PC-9 (cell line): Measurements from ENCODE around the gene PRLR.

Experiments
- EZH2 ChIP-seq: fragments of 200-600 bp; sonication (generic); IDR thresholded peaks from 2 replicates; pipeline ENCODE4 v1.8.0; 2017; ENCODE audit warnings: antibody characterized with exemption, low read depth
- TF ChIP-seq, protein P1 (sequence below): fragments of 200-600 bp; sonication (generic); conservative IDR thresholded peaks from 2 replicates; pipeline ENCODE4 v1.6.1; 2017; ENCODE audit warnings: mixed run types, antibody characterized with exemption, mild to moderate bottlenecking, moderate library complexity

DNA sequence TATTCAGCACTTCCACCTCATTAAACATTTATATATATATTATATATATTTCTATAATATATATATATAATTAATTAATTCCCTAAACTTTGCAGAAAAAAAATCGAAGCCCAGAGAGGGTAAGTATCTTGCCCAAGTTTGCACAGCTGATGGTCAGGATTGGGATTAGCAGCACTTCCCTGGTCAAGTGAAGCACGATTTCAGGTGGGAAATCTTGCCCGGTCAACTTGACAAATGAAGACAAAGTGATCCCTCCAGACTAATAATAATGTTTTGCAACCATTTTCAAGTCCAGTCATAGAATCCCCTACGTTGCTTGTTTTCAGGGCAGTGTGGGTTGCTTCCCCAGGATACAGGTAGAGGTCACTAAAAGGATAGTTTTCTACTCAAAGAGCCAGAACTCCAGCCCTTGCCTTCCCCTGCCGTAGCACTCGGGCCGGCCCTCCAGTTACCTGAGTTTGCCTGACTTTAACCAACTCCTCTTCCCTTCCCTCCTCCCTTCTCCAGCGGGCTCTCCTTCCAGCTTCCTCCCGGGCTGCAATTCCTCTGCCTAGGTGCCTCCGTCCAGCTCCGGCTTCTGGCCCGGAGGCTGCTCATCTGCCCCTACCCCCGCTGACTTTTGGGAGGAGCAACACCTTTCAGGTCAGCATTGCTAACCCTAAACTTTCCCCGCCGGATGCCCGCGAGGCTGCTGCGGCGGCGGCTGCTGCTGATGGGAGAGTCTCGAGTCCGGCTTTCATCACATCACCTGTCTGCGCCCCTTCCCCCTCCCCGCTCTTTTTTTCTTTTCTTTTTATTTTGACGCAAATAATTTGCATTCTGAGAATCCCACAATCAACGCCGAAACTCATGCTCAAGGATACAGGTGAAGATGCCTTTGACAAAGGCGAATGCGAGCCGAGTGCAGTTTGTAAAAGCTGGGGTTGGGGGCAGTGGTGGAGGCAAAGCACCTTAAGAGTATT lies 930 bp downstream of the PRLR start:
- TF ChIP-seq EZH2 = no peak
- TF ChIP-seq, protein P1, sequence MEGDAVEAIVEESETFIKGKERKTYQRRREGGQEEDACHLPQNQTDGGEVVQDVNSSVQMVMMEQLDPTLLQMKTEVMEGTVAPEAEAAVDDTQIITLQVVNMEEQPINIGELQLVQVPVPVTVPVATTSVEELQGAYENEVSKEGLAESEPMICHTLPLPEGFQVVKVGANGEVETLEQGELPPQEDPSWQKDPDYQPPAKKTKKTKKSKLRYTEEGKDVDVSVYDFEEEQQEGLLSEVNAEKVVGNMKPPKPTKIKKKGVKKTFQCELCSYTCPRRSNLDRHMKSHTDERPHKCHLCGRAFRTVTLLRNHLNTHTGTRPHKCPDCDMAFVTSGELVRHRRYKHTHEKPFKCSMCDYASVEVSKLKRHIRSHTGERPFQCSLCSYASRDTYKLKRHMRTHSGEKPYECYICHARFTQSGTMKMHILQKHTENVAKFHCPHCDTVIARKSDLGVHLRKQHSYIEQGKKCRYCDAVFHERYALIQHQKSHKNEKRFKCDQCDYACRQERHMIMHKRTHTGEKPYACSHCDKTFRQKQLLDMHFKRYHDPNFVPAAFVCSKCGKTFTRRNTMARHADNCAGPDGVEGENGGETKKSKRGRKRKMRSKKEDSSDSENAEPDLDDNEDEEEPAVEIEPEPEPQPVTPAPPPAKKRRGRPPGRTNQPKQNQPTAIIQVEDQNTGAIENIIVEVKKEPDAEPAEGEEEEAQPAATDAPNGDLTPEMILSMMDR = no peak
